GM18951 (cell line): ENCODE measurements around the gene LATS2.
A peak's percentile ranks its signal among the peaks of the same experiment; 100 is the strongest.

ENCODE experiments used
- POLR2A ChIP-seq: IDR thresholded peaks from 4 replicates; pipeline ENCODE4 v1.6.1; 2011; ENCODE audit warnings: mild to moderate bottlenecking; ENCODE audit not compliant: insufficient read length, insufficient read depth; ENCODE audit errors: extremely low read depth
- in situ Hi-C: fragments of 300-500 bp; cut with MboI; formaldehyde crosslinking; loops from one replicate; pipeline ENCODE4 v1.12.0; 2022; ENCODE audit warnings: low sequenced_read_pairs, mixed read lengths, inconsistent platforms; ENCODE audit not compliant: unreplicated experiment

LATS2 gene

GRCh38 chr13:21079761-21080592 is 18.6 kb upstream of the LATS2 start:
- in situ Hi-C loops = no loop called here

GRCh38 chr13:21079221-21079620 is 17.8 kb upstream of the LATS2 start:
- in situ Hi-C loops = no loop called here

More at GRCh38 chr13:21079761-21080592, 18.6 kb upstream of the LATS2 start:
- no peak for TF ChIP-seq POLR2A

GRCh38 chr13:21078501-21078900 is 17.1 kb upstream of the LATS2 start:
- in situ Hi-C loops = no loop called here
- TF ChIP-seq POLR2A = no peak

More at GRCh38 chr13:21079221-21079620, 17.8 kb upstream of the LATS2 start:
- TF ChIP-seq POLR2A = no peak

- TF ChIP-seq POLR2A = no peak
- in situ Hi-C loops = no loop called here
These were observed 16.5 kb upstream of the LATS2 start for GRCh38 chr13:21077788-21078353.

GRCh38 chr13:21077076-21077787 is 15.8 kb upstream of the LATS2 start:
- no peak for TF ChIP-seq POLR2A
- in situ Hi-C loops = no loop called here

GRCh38 chr13:21076253-21076652 is 14.9 kb upstream of the LATS2 start:
- TF ChIP-seq POLR2A = no peak
- in situ Hi-C loops = no loop called here

GRCh38 chr13:21075379-21076249 is 14.2 kb upstream of the LATS2 start:
- in situ Hi-C loops = no loop called here
- peak; percentile 25 for TF ChIP-seq POLR2A

GRCh38 chr13:21075011-21075378 is 13.6 kb upstream of the LATS2 start:
- no peak for TF ChIP-seq POLR2A
- in situ Hi-C loops = no loop called here

- no peak for TF ChIP-seq POLR2A
- in situ Hi-C loops = no loop called here
These were observed 13.2 kb upstream of the LATS2 start for GRCh38 chr13:21074546-21074945.

GRCh38 chr13:21071924-21072323 is 10.5 kb upstream of the LATS2 start:
- in situ Hi-C loops = no loop called here

GRCh38 chr13:21071015-21071414 is 9.6 kb upstream of the LATS2 start:
- in situ Hi-C loops = no loop called here
- TF ChIP-seq POLR2A = no peak

More at GRCh38 chr13:21071924-21072323, 10.5 kb upstream of the LATS2 start:
- TF ChIP-seq POLR2A = no peak

- in situ Hi-C loops = no loop called here
These were observed 8.2 kb upstream of the LATS2 start for GRCh38 chr13:21069561-21070004.

More at GRCh38 chr13:21069561-21070004, 8.2 kb upstream of the LATS2 start:
- TF ChIP-seq POLR2A = no peak
